Head of caudate nucleus (tissue), 42 donors: Measurements from ENCODE around the gene XNDC1N.
A peak's percentile ranks its signal among the peaks of the same experiment; 100 is the strongest.

Source experiments
- DNase-seq, 42 donors: peaks; one replicate each; pipeline versions ENCODE4 v3.0.0 to v3.0.0-alpha.2; 2020 to 2021; ENCODE audit warnings: mixed read lengths in 7 of 42
- intact Hi-C: fragments of 100-400 bp; cut with DNase I; formaldehyde crosslinking; loops from one replicate; pipeline ENCODE4 v1.15.0; 2022

The XNDC1N gene, protein sequence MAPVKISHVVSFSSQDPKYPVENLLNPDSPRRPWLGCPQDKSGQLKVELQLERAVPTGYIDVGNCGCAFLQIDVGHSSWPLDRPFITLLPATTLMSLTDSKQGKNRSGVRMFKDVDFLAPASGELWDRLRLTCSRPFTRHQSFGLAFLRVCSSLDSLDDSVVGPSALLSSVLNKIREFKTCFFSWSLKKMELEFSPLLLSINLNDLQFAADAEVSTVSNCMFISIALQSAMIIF

DNA sequence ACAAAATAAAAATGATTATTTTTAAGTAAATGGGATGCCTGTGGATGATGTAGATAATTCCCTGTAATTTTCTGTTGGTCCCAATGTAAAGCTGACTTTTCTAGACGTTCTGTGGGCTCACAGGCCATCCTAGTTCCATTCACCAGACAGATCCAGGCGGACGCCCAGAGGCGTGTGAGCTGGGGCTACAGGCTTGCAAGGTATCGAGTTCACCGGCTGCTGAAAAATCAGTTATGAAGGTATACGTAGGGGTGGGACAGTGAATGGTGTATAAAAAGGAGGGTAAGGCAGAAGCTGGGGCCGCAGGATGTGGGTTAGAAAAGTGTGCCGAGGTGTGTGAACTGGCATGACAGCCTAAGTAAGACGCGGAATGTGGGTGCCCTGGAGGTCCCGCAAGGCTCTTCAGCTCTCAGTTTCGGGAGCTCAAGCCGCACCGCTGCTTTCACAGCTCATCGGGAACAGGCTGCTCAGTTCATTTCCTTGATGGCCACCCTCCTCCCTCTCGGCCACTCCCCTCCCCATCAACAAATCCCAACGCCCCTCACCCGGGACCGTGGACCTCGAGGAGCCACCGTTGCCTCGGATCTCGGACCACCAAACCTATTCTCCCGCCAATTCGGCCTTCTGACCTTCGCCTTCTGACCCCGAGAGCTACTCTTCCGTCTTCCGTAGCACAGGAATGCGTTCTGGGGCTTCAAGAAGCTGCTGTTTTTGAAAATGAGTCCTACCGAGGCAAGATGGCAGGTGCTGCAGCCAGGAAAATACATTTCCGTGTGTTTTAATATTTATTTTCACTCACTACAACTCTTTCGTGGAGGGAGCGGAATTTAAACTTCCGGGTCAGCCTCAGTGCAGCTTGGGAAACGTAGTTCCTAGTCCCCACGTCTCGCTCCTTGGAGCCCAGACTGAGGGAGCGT is at the start of gene XNDC1N:
TSS of gene XNDC1N (minus strand) at position 775 of the 917 bp plus-strand sequence. CDS start 5,241 bp downstream, outside the sequence.
- intact Hi-C loops: no loop called here

GRCh38 chr11:71977743-71978418 is 49.5 kb upstream of the XNDC1N start:
- intact Hi-C loops: loop anchor here (5.0 kb wide), 1 partner anchor 454 kb away; the partner anchor contains the start of gene CLPB
- peak in 38 of 42 donors; percentile 10 to 90 (median 74) for DNase-seq

More for the DNA sequence above, at the start of gene XNDC1N:
- DNase-seq: peak; percentile 55 to 94 (median 86)

DNA sequence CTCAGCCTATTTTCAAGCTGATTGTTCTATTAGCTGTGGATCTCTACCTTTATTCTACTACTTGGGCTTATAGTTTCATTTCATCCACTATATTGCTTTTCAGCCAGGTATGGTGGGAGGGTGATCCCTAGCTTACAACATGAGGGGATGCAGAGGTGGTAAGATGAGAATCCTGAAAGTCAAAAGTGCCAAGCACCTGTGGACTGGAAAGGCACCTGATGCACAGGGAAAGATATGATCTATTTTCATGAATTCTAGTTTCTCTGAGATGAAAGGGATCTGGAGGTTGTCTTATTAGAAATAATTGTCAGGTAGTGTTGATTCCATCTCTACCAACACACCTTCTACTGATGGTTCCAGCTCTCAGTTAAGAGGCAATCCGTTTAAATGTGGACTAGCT is 48.7 kb upstream of the XNDC1N start:
- DNase-seq: no peak
- intact Hi-C loops: loop anchor here (5.0 kb wide), 1 partner anchor 455 kb away; the partner anchor contains the start of gene CLPB

- intact Hi-C loops: loop anchor here (5.0 kb wide), 1 partner anchor 456 kb away; the partner anchor contains the start of gene CLPB
- DNase-seq: no peak
These were observed 48.2 kb upstream of the XNDC1N start for GRCh38 chr11:71976551-71976950.

- DNase-seq: no peak
- intact Hi-C loops: no loop called here
These were observed 43.3 kb upstream of the XNDC1N start for GRCh38 chr11:71971680-71972079.

DNA sequence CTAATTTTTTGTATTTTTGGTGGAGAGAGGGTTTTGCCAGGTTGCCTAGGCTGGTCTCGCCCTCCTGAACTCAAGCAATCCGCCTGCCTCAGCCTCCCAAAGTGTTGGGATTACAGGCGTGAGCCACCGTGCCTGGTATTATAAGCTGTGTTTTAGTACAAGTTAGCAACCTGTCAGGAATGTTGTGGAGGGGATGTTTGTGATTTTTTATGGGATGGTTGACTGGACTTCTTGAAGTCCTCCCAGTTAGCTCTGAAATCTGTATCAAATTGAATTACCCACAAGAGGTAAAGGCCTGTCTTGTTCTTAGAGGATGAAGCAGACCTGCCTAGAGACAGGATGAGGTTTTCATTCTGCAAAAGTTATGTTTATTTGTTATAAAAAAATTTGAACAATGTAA is 36.2 kb upstream of the XNDC1N start:
- DNase-seq: no peak
- intact Hi-C loops: no loop called here

DNA sequence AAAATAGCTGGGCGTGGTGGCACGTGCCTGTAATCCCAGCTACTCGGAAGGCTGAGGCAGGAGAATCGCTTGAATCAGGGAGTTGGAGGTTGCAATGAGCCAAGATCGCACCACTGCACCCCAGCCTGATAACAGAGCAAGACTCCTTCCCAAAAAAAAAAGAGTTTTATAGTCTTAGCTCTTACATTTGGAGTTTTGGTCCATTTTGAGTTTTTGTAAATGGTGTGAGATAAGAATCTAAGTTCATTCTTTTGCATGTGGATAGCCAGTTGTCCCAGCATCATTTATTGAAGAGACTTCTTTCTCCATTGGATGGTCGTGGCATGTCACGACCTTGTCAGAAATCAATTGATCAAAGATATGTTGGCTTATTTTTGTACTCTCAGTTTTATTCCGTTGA is 35.1 kb upstream of the XNDC1N start:
- intact Hi-C loops: no loop called here
- DNase-seq: no peak

DNA sequence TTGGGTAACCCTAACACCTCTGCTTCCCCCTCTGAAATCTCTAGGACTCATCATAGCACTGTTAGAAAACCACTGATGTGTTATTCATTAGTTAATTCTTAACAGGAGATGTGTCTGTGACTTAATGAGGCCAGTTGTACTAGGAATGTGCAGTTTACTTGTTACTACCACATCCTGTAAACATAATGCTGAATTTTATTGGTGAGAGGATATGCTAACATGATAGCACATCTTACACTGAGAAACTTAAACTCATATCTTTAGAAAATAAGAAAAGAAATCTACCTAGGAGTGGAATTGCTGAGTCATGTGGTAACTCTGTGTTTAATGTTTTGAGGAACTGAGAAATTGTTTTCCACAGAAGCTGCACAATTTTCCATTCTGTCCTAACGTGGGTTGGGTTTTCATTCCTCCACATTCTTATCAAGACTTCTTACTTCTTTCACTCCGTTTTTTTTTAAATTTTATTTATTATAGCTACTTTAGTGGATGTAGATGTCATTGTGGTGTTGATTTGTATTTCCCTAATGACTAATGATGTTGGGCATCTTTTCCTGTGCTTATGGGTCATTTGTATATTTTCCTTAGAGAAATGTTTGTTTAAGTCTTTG is 34.1 kb upstream of the XNDC1N start:
- intact Hi-C loops: no loop called here
- no peak for DNase-seq

DNA sequence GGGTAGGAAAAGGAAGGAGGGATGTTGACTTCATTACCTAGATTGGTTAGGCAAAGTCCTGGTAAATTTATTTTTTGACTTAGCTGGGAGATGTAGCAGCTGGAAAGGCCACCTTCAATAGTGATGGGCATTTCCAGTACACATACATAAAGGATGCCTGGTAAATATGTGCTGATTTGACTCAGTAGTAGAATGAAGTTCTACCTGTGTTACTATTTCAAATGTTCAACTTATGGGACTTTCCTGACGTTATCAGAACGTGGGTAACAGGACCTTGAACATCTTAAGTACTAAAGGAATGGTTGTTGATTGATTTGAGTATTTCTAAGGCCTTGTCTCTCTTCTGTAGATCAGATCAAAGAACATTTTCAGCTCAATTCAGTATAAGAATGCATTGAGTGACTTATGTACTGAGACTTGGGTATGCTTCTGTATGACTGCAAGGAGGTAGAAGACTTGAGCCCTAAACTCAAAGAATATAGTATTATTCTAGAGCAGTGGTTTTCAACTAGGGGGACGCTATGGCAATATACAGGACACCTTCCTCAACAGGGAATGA is 27.6 kb upstream of the XNDC1N start:
- DNase-seq: no peak
- intact Hi-C loops: no loop called here

- DNase-seq: no peak
- intact Hi-C loops: no loop called here
These were observed 23.4 kb upstream of the XNDC1N start for GRCh38 chr11:71951741-71952310.

- no peak for DNase-seq
- intact Hi-C loops: no loop called here
These were observed 20.6 kb upstream of the XNDC1N start for GRCh38 chr11:71949034-71949433.

DNA sequence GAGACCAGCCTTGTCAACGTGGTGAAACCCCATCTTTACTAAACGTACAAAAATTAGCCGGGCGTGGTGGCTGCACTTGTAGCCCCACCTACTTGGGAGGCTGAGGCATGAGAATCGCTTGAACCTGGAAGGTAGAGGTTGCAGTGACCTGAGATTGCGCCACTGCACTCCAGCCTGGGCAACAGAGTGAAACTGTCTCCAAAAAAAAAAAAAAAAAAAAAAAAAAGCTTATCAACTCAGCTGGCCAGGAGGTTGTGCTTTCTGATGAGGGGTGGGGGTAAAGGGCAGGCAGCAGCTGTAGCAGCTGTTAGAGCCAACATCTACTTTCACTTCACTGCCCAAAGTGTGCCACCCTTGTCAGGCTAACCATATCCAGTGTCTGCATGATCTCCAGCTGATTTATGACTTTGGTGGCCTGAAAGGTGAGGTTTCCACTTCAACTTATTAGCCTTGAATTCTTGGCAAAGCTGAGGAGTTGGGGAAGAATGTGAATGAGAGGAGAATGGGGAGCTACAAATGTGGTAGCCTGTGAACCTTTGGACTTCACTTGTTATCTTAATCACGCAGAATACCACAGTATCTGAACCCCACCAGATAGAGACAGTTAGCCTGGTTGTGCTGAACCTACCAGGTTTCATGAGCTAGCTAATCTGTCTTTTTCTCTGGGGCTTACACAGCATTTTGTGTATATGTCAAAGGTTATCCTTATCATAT is 20.1 kb upstream of the XNDC1N start:
- no peak for DNase-seq
- intact Hi-C loops: no loop called here

DNA sequence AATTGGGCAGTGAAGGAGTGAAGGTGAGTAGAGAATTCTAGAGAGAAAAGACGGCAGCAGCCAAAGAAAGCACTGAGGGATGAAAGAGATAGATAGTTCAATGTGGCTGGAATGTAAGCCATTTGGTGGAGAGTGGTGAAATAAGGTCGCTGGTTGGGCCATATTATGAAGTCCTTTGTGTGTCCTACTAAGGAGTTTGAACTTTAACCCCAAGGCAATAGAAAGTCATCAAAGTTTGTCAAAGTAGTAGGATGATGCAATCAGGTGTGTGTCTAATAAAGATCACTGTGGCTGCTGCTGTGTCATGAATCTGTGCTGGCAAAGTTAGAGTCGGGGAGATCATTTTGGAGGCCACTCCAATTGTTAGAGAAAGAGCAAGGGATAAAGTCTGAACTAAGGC is 19.1 kb upstream of the XNDC1N start:
- intact Hi-C loops: no loop called here
- DNase-seq: no peak

DNA sequence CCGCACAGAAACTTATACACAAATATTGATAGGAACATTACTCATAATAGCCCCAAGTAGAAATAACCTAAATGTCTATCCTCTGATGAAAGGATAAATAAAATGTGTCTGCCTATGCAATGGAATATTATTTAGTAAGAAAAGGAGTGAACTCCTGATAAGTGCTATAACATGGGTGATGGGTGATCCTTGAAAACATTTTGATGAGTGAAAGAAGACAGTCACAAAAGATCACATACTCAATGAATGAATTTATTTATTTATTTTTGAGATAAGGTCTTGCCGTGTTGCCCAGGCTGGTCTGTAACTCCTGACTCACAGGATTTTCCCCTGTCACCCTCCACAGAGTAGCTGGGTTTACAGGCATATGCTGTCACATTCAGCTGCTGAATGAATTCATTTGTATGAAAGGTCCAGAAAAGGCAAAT is 17.8 kb upstream of the XNDC1N start:
- intact Hi-C loops: no loop called here
- DNase-seq: no peak

GRCh38 chr11:71940561-71941219 is 12.3 kb upstream of the XNDC1N start:
- intact Hi-C loops: no loop called here

GRCh38 chr11:71937826-71938225 is 9.4 kb upstream of the XNDC1N start:
- peak in 1 of 42 donors; percentile 13 for DNase-seq
- intact Hi-C loops: no loop called here

More at GRCh38 chr11:71940561-71941219, 12.3 kb upstream of the XNDC1N start:
- no peak for DNase-seq

- intact Hi-C loops: no loop called here
- DNase-seq: no peak
These were observed 8.4 kb upstream of the XNDC1N start for GRCh38 chr11:71936825-71937224.
